Measurements from ENCODE around the gene ZNF273. TPM values are rescaled to one million over a fixed set of nuclear protein-coding genes. Genes with fewer than 3 reads are reported as not detected.

Gene ZNF273
- total RNA-seq, 1 experiment from 2014 or later = 17.9 TPM

- Histone ChIP-seq H2BK5ac (ENCODE audit: insufficient read length, low read length) (no peak overlapping the region), H3K23ac (ENCODE audit: insufficient read length, low read depth, low read length) (no peak overlapping the region), H3K27ac (ENCODE audit: insufficient read length, low read depth, low read length) (no peak overlapping the region), H3K9ac (ENCODE audit: extremely low read depth, insufficient read length, low read length) (no peak overlapping the region), H3K79me1 (ENCODE audit: insufficient read depth, low read depth, low read length, poor library complexity, severe bottlenecking) (no peaks in the 10 kb centered on the region), H3K4ac (ENCODE audit: low read depth, low read length) (no peak overlapping the region), H3K56ac (ENCODE audit: insufficient read length, low read depth, low read length) (no peak overlapping the region), H4K5ac (ENCODE audit: insufficient read length, low read depth, low read length) (no peak overlapping the region), H4K8ac (replicated peaks; ENCODE audit: insufficient read length, low read depth, low read length) (no peak overlapping the region), H3K79me2 (ENCODE audit: insufficient read depth, low read length) (no peaks in the 10 kb centered on the region), H2AK5ac (ENCODE audit: insufficient read length, low read length) (no peak overlapping the region), H4K91ac (ENCODE audit: insufficient read length, low read depth, low read length) (no peak overlapping the region), H3T11ph (ENCODE audit: low read length) (no peak overlapping the region), H3K14ac (ENCODE audit: insufficient read depth, low read length) (no peak overlapping the region), H4K20me1 (ENCODE audit: control insufficient read depth, insufficient read depth, insufficient read length) (no peaks in the 10 kb centered on the region), H3K9me3 (ENCODE audit: control insufficient read depth, low read depth, low read length) (no peaks in the 10 kb centered on the region), H3K18ac (ENCODE audit: insufficient read length, low read depth, low read length) (no peak overlapping the region), H3K27me3 (ENCODE audit: insufficient read depth, low read length) (peaks cover 22% of the 10 kb centered on the region; the same call in 1 of the 2 replicates), H3K4me1 (ENCODE audit: insufficient read depth, low read length) (no peaks in the 10 kb centered on the region), H2AFZ (ENCODE audit: low read length) (no peak overlapping the region), H2BK12ac (ENCODE audit: insufficient read length, low read depth, low read length) (no peak overlapping the region), H3K23me2 (ENCODE audit: insufficient read length, low read depth, low read length, poor library complexity, severe bottlenecking) (peaks cover 14% of the 10 kb centered on the region), H2BK15ac (ENCODE audit: low read depth, low read length) (no peak overlapping the region), H2BK120ac (ENCODE audit: low read depth, low read length, poor library complexity, severe bottlenecking) (no peak overlapping the region), H2BK20ac (ENCODE audit: low read depth, low read length, poor library complexity, severe bottlenecking) (no peak overlapping the region), H3K4me2 (ENCODE audit: insufficient read depth, insufficient read length, low read length) (no peak overlapping the region)
- Mint-ChIP-seq H3K27ac (no peak overlapping the region), H3K4me1 (peaks cover 9 to 12% of the 10 kb centered on the region in 2 experiments), H3K27me3 (ENCODE audit: low read depth) (peaks cover 61% of the 10 kb centered on the region), H3K36me3 (ENCODE audit: insufficient read depth in 1 of 3, low read depth in 3 of 3) (peaks cover 0 to 8% (median 6%) of the 10 kb centered on the region in 3 experiments; a peak in 4 of 7 replicates), H3K4me3 (no peak overlapping the region), H3K9me3 (peaks cover 44% of the 10 kb centered on the region in 2 experiments)
- DNase-seq = peak; percentile 15
- TF ChIP-seq CTCF (conservative IDR thresholded peaks at IDR 0.05) = no peak
- no CpG with 5 or more reads among the region's 19 CpGs for WGBS (ENCODE audit: extremely low coverage, insufficient read length, low lambda C conversion rate)
Measured at GRCh38 chr7:64884913-64885370, 18.1 kb upstream of the ZNF273 start.
